HG02678 (cell line): ENCODE measurements around the gene ABL1.

ENCODE experiments used
- ATAC-seq: cut with Tn5 transposase; IDR thresholded peaks from one replicate; pipeline ENCODE4 v1.9.1; 2021; ENCODE audit warnings: mild to moderate bottlenecking, moderate library complexity; ENCODE audit not compliant: unreplicated experiment

The ABL1 gene

DNA sequence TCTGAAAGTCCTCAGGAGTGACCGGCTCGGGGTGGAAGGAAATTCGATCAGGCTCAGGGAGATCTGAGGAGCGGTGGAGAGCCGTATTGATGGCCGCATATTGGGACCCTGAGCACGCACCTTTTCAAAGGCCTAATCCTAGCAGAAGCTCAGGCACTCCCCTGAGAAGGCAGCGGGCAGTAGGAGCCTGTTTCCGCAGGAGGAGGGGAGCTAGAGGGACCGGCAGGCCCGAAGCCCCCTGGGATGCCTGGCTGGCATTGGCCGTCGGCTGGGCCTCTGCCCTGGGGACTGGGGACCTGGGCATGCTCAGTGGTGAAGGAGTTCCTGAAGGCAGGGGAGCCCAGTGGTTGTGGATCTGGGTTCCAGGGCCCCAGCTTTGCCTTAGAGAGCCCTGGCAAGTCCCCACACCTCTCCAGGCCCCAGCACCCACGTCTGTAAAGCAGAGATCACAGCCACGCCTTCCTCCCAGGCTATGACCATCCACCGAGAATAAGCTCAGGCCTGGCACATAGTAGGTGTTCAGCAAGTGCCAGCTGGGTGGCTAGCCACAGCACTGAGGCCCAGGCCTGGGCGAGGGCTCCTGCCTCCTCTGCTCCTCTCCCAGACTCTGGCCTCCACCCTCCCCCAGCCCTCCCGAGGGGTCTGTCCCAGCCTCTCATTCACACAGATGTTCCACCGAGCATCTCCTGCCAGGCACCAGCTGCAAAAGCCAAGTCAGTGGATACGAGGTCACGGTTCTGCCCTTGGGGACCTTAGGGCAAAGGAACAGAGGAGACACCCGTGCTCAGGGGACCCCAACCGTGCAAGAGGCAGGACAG, 78.8 kb downstream of the ABL1 start:
- no peak for ATAC-seq

DNA sequence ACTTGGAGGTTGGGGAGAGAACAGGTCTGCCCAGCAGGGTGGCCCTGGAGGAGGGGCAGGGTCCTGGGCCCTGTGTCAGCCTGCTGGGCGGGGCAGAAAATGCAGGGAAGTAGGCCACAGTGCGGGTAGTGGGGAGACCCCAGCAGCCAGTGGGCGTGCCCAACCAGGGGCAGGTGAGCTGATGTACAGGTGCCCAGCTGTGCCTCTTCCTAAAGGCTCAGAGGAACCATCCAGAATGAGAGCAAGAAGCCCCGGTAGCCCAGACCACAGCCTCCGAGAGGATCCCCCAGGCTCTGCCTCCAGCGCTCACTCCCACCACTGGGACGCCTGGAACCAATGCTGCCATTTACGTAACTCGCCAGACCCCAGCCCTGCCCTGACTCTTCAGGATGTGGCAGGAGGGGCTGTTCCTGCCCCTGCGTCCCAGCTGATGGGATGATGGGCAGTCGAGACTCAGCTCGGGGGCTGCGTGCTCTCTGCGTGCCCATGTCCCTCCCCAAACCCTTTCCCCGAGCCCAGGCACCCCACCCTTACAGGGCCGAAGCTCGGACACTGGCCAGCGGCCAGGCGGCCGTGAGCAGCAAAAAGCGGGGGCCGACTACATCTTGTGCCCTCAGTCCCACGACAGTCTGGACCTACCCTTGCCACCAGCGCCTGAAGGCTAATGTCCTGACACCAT, 79.5 kb downstream of the ABL1 start:
- no peak for ATAC-seq

DNA sequence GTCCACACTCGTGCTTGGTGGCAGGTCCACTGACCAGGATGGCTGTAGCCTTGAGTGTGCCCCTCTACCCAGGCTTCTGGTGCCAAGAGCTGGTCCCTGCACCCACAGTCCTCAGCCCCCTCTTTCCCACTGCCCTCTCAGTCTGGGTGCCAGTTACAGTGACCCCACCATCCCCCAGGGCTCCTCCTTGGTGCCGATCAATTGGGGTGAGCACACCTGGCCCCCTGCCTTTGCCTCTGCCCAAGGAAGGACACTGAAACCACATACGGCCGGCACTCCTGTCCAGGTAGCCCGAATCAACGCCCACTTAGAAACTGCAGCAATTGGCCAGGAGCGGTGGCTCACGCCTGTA, 80.0 kb downstream of the ABL1 start:
- no peak for ATAC-seq

DNA sequence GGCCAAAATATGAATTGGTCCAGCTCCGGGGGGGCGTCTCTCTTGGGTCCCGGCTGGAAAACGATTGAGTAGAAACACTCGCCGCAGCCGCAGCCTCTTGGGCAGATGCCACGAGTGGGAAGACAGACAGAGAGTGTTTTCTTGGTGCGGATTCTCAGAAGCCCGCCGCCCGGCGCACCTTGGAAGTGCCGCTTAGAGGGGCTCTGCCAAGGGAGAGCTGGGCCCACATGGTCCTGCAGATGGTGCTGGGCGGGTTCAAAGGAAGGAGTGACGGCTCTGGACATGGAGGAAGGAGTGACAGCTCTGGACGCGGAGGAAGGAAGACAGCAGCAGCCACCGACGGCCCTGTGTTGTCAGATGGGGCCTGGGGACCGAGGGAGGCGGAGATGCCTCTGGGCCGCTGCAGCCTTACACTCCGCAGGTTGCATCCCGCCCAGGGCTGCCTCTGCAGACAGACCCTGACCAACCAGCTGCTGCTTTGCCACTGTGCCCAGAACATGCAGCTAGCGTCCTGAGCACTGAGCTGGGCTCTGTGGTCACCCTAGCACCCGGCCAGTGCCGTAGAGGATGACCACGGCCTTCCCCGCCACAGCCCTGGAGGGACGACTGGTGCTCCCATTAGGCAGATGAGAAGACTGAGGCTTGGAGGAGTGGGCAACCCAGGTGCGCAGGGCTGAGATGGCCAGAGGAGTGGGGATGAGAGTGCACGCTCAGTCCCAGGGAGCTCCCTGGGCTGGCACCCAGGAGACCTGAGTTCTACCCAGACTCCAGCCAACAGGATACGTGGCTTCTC, 82.3 kb downstream of the ABL1 start:
- no peak for ATAC-seq

DNA sequence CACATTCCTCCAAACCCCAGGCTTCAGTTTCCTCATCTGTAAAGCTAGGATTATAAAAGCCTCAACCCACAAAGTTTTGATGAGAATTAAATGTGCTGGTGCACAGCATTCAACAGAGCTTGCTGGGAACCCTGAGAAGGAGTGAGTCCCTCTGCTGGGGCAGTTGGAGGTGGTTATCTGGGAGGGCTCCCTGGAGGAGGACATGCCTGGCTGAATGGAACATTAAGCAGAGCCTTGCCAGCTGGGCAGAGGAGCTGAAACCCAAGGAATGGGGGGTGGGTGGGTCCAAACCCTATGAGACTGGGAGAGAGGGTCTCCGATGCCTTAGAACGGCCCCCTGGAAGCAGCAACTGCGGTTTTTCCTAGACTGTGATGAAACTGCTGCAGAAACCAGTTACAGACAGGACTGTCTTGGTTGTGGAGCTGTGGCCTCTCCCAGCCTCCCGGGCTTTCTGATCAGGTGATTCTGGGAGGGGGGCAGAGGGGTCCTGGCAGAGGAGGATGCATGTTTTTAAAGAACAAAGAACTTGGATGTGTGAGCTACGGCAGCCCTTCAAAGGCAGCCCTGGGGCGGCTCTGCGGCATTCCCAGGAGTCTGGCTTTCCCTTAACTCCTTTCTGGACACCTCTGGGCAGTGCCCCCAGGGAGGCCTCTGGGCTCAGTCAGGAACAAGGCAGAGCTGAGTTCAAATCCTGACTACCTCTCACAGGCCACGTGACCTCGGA, 83.2 kb downstream of the ABL1 start:
- ATAC-seq, result no peak

DNA sequence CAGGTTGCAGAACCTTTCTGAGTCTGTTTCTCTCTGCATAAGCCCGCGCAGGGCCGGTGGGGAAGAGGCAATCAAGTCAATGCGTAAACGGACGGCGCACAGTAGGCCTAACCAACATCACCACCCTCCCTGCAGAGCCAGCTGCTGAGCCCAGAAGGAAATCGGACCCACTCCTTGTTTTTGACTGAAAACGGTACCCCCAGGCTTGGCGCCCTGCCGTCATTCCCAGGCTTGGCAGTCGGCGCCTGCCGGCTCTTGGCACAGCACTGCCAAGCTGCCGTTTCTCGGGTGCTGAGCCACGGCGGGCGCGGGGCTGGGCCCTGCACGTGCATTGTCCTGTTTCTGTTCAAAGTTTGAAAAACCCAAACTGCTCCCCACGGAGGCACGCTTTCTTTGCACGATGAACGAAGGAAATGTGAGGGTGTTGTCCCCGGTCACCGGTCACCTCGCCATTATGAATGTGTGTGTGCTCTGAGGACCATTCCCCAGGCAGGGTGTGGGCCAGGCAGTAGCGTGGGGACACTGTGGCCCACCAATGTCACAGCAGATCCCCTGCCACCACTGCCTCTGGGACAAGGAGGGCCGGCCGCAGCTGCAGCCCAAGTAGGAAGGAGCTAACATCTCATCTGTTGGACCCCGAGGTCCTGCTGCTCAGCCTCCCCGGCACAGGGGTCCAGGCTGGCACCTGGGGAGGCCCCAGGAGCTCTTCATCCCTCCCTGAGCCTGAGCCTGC, 83.9 kb downstream of the ABL1 start:
- ATAC-seq, result no peak

DNA sequence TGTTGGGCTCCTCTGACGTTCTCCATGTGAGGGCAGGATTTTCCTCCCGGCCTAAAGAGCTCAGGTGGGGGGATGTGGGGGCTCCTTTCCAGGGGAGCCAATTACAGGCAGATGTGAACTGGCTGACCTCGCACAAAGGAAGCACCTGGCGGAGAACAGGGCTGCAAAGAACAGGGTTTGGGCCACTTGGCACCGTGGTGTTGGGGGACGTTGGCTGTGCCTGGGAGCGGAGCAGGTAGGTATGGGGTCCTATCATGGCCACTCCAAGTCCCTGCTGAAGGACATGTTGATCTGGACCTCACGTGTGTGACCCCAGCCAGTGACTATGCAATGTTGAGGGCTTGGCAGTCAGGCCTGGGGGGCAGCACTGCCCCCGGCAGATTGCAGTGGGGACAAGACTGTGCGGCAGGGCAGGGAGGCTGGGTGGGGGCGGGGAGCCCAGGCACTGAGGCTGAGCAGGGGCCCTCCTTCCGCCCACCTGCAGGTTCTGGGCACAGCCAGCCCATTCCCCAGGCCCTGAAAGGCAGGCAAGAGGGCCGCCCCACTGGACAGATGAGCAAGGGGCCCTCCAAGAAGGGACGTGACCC, 84.6 kb downstream of the ABL1 start:
- no peak for ATAC-seq

DNA sequence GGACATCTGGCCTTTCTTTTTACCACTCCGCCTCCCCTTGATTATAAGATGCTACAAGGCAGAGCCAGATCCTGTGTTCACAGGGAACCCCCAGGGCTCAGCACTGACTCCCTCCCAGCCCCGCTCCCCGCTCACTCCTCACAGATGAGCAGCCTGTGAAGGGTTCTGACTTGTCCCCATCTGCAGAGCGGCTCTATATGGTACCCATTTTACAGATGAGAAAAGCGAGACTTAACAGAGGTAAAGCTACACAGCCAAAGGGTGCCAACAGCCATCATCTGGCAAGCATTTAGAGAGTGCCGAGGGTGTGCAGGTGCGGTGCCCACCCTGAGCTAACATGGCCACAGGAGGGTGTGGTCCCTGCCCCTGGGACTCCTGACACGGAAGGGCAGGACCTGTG, 85.2 kb downstream of the ABL1 start:
- no peak for ATAC-seq

GRCh38 chr9:130920762-130921299, 85.8 kb downstream of the ABL1 start:
- ATAC-seq, result no peak

GRCh38 chr9:130921300-130921988, 86.4 kb downstream of the ABL1 start:
- ATAC-seq, result no peak

DNA sequence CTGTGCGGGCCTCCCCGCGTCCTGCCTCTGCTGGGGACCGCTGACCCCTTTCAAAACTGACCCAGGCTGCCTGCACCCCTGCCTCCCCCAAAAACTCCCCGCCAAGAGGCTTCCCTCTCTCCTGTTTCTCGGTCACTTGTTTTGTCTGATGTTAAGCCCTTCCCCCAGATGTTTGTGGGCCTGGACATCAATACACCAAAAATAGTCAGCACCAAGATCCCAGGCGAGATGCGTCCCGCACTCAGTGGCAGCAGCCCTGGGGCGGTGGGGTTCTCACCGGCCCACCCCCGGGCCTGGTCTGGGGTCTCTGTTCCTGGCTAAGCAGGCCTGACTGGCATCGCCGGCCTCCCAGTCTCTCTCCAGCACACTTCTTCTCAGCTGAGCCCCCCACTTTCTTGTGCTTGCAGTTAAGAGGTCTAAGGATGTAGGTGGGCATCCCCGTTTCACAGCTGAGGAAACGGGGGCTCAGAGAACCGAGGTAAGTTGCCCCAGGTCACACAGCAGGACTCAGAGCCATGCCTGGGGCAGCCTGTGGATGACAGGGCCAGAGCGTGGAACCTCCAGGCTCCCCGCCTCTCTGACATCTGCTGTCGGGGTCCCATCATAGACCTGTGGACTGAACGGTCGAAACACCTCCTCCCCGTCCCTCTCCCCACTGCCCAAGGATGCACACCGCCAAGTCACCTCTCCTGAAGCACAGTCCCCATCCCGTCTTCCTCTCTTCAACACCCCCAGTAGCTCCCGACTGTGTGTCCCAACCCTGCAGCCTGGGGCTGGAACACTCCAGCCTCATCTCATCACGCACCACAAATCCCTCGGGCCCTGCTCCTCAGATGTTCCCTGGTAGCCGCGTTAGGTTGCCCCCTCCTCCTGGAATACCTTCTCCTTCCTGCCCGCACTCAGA, 87.2 kb downstream of the ABL1 start:
- no peak for ATAC-seq

- no peak for ATAC-seq
Observed at GRCh38 chr9:130922893-130923610, 88.0 kb downstream of the ABL1 start.

DNA sequence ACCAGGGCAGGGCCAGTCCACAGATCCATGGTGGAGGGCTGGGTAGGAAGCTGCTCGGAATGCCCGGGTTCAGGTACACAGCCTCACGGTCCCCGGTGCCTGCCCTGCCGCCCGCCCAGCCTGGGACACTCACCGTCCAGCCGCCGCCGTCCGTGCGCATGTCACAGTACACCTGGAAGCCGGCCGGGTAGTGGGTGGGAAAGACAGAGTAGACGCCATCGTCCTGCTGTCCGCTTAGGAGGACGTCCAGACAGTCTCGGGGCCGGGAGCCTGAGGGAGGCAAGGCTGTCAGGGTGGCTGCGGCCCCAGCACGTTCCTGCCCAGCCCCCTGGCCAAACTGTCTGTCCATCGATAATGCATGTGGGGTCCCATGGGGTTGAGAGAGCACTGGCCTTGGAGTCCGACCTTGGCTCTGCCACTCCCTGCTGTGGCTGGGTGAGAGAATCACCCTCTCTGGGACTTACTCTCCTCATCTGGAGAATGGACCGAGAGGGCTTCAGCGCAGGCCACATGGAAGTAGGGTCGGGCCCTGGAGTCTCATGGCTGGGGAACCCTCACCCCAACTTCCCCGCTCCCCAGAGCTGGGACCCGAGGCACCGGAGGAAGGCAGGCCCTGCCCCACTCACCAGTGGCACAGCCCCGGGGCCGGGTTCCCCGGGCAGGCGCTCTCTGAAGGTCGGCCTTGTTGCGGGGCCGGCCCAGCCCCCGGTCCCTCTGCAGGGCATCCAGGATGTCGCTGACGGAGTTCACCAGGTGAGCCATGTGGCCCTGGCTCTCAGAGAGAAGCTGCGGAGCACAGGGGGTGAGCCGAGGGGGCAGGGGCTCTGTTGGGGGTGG, 88.8 kb downstream of the ABL1 start:
- no peak for ATAC-seq

GRCh38 chr9:130924448-130924788, 89.4 kb downstream of the ABL1 start:
- no peak for ATAC-seq

- ATAC-seq, result no peak
Observed at GRCh38 chr9:130925050-130925678, 90.1 kb downstream of the ABL1 start.

GRCh38 chr9:130927338-130927737, 92.3 kb downstream of the ABL1 start:
- ATAC-seq, result no peak
